Measurements from ENCODE around the gene ARSA. TPM values are rescaled to one million over a fixed set of nuclear protein-coding genes. Genes with fewer than 3 reads are reported as not detected.
"Not testable (repeated sequence)": the region's sequence is repeated elsewhere in the genome, so short reads cannot be mapped to it uniquely, and the experiment has no call there.

Gene ARSA
- total RNA-seq, 2 donors from 2014 or later: 30.7 to 38.9 TPM

- DNase-seq (ENCODE audit: low spot score): peak; percentile 72
- Histone ChIP-seq H3K36me3 (no peaks in the 10 kb centered on the region), H3K4me3 (peak overlapping the region in 1 of 2 donors; percentile 38), H3K27ac (no peak overlapping the region), H3K9me3 (no peaks in the 10 kb centered on the region), H3K4me1 (peaks cover 0 to 29% of the 10 kb centered on the region in 2 donors), H3K27me3 (no peaks in the 10 kb centered on the region)
- TF ChIP-seq CTCF (IDR thresholded peaks at IDR 0.05): peak in 1 of 2 donors; percentile 87
These were observed 7.2 kb downstream of the ARSA start for GRCh38 chr22:50620593-50621355.

- DNase-seq (ENCODE audit: low spot score); H3K9me3 ChIP-seq; H3K27me3 ChIP-seq: not testable (repeated sequence)
These were observed 13.7 kb downstream of the ARSA start for GRCh38 chr22:50614296-50614695.

GRCh38 chr22:50613291-50613981 lies 14.5 kb downstream of the ARSA start:
- H3K9me3 ChIP-seq: no peaks in the 10 kb centered on the region
- TF ChIP-seq CTCF (IDR thresholded peaks at IDR 0.05): no peak
- no peak overlapping the region for H3K27ac ChIP-seq
- H3K4me1 ChIP-seq: no peaks in the 10 kb centered on the region
- H3K4me3 ChIP-seq: no peak overlapping the region
- no peaks in the 10 kb centered on the region for H3K36me3 ChIP-seq
- DNase-seq (ENCODE audit: low spot score): no peak
- no peaks in the 10 kb centered on the region for H3K27me3 ChIP-seq

More at GRCh38 chr22:50614296-50614695, 13.7 kb downstream of the ARSA start:
- not testable (repeated sequence) for H3K27ac ChIP-seq, H3K36me3 ChIP-seq, H3K4me3 ChIP-seq, H3K4me1 ChIP-seq

GRCh38 chr22:50612528-50613221 lies 15.3 kb downstream of the ARSA start:
- Histone ChIP-seq H3K4me3 (no peak overlapping the region), H3K4me1 (no peaks in the 10 kb centered on the region), H3K9me3 (no peaks in the 10 kb centered on the region), H3K36me3 (no peaks in the 10 kb centered on the region), H3K27me3 (no peaks in the 10 kb centered on the region), H3K27ac (no peak overlapping the region)
- DNase-seq (ENCODE audit: low spot score): no peak
- no peak for TF ChIP-seq CTCF (IDR thresholded peaks at IDR 0.05)

- Histone ChIP-seq H3K4me3 (no peak overlapping the region), H3K36me3 (no peaks in the 10 kb centered on the region), H3K27me3 (no peaks in the 10 kb centered on the region), H3K9me3 (no peaks in the 10 kb centered on the region), H3K4me1 (no peaks in the 10 kb centered on the region), H3K27ac (no peak overlapping the region)
- TF ChIP-seq CTCF (IDR thresholded peaks at IDR 0.05): no peak
- DNase-seq (ENCODE audit: low spot score): no peak
These were observed 15.8 kb downstream of the ARSA start for GRCh38 chr22:50612168-50612527.

All from right atrium auricular region (tissue), 2 donors.